Measurements from ENCODE around the gene TAP2. TPM values are rescaled to one million over a fixed set of nuclear protein-coding genes. Genes with fewer than 3 reads are reported as not detected.

Gene TAP2
- total RNA-seq, 4 donors from 2014 or later, result 2.5 to 7.1 (median 4.1) TPM

GRCh38 chr6:32852018-32852843, 13.7 kb upstream of the TAP2 start:
- peaks cover 0 to 37% of the 10 kb centered on the region in 2 donors for H3K36me3 ChIP-seq
- intact Hi-C loops (cut with DNase I; ENCODE audit: low total_unique reads) (no loop called here), in situ Hi-C loops (cut with MboI; ENCODE audit: low sequenced_read_pairs in 4 of 4) (no loop called here)
- peak overlapping the region; percentile 98 to 99 (median 99) for H3K27ac ChIP-seq
- H3K4me3 ChIP-seq, result peak overlapping the region; percentile 85 to 99 (median 96)
- TF ChIP-seq CTCF (IDR thresholded peaks at IDR 0.05 in 4 of 5, conservative IDR thresholded peaks at IDR 0.05 in 1 of 5) (no peak), POLR2A (IDR thresholded peaks at IDR 0.05) (no peak)
- ATAC-seq, result no peak
- no peaks in the 10 kb centered on the region for H3K27me3 ChIP-seq
- peaks cover 12 to 19% of the 10 kb centered on the region in 2 donors for H3K4me1 ChIP-seq
- DNase-seq, result no peak
- H3K9me3 ChIP-seq, result no peaks in the 10 kb centered on the region

- H3K9me3 ChIP-seq, result no peaks in the 10 kb centered on the region
- intact Hi-C loops (cut with DNase I; ENCODE audit: low total_unique reads) (no loop called here), in situ Hi-C loops (cut with MboI; ENCODE audit: low sequenced_read_pairs in 4 of 4) (no loop called here)
- ATAC-seq, result no peak
- no peak for TF ChIP-seq POLR2A (IDR thresholded peaks at IDR 0.05)
- TF ChIP-seq CTCF (IDR thresholded peaks at IDR 0.05 in 4 of 5, conservative IDR thresholded peaks at IDR 0.05 in 1 of 5), result no peak
- H3K27ac ChIP-seq, result peak overlapping the region in 2 of 4 donors; percentile 98 to 99
- no peak for DNase-seq
- peaks cover 12 to 19% of the 10 kb centered on the region in 2 donors for H3K4me1 ChIP-seq
- no peaks in the 10 kb centered on the region for H3K27me3 ChIP-seq
- peaks cover 0 to 49% of the 10 kb centered on the region in 2 donors for H3K36me3 ChIP-seq
- H3K4me3 ChIP-seq, result no peak overlapping the region
Observed at GRCh38 chr6:32851025-32851424, 12.5 kb upstream of the TAP2 start.

- DNase-seq, result no peak
- in situ Hi-C loops (cut with MboI; ENCODE audit: low sequenced_read_pairs in 4 of 4), result no loop called here
- H3K27ac ChIP-seq, result no peak overlapping the region
- no peaks in the 10 kb centered on the region for H3K27me3 ChIP-seq
- TF ChIP-seq CTCF (IDR thresholded peaks at IDR 0.05 in 4 of 5, conservative IDR thresholded peaks at IDR 0.05 in 1 of 5) (no peak), POLR2A (IDR thresholded peaks at IDR 0.05) (no peak)
- H3K36me3 ChIP-seq, result peaks cover 0 to 60% of the 10 kb centered on the region in 2 donors
- no peak overlapping the region for H3K4me3 ChIP-seq
- intact Hi-C loops (cut with DNase I; ENCODE audit: low total_unique reads), result no loop called here
- H3K9me3 ChIP-seq, result no peaks in the 10 kb centered on the region
- H3K4me1 ChIP-seq, result peaks cover 10 to 16% of the 10 kb centered on the region in 2 donors
- no peak for ATAC-seq
Observed at GRCh38 chr6:32849126-32849525, 10.6 kb upstream of the TAP2 start.

GRCh38 chr6:32847795-32848194, 9.3 kb upstream of the TAP2 start:
- H3K36me3 ChIP-seq, result peaks cover 0 to 60% of the 10 kb centered on the region in 2 donors
- in situ Hi-C loops (cut with MboI; ENCODE audit: low sequenced_read_pairs in 4 of 4), result no loop called here
- H3K4me1 ChIP-seq, result peaks cover 15 to 16% of the 10 kb centered on the region in 2 donors

More at GRCh38 chr6:32847795-32848194, 9.3 kb upstream of the TAP2 start:
- Histone ChIP-seq H3K4me3 (no peak overlapping the region), H3K27me3 (no peaks in the 10 kb centered on the region), H3K9me3 (no peaks in the 10 kb centered on the region), H3K27ac (no peak overlapping the region)
- ATAC-seq (no peak), DNase-seq (no peak)
- intact Hi-C loops (cut with DNase I; ENCODE audit: low total_unique reads), result no loop called here
- TF ChIP-seq POLR2A (IDR thresholded peaks at IDR 0.05), result no peak
- no peak for TF ChIP-seq CTCF (IDR thresholded peaks at IDR 0.05 in 4 of 5, conservative IDR thresholded peaks at IDR 0.05 in 1 of 5)
